HepG2 (cell line): ENCODE results near the gene C11orf16. TPM values are rescaled to one million over a fixed set of nuclear protein-coding genes. Genes with fewer than 3 reads are reported as not detected.

Experiments used
- ATAC-seq: fragments of 200-7000 bp; cut with Tn5 transposase; 3 replicates; pipeline ENCODE4 v1.9.1; 2020; ENCODE audit warnings: mild to moderate bottlenecking, moderate library complexity
- BruUV-seq: library from RNA; stranded (reverse); fragments of 400-500 nt; replicated peaks from 2 replicates; lab custom pipeline; 2021; lab: Mats Ljungman, UMichigan
- CTCF ChIA-PET: fragments of 300-600 bp; formaldehyde crosslinking; extraction: SDS; loops from one replicate; lab custom pipeline; 2021; ENCODE audit warnings: low total read pairs, inconsistent platforms, low intra/inter-chr PET ratio; lab: Yijun Ruan, JAX
- POLR2A ChIA-PET: fragments of 350-600 bp; sonication (Branson Sonifier 250); formaldehyde crosslinking; loops from one replicate; lab custom pipeline; 2020; ENCODE audit warnings: antibody characterized with exemption, inconsistent platforms; lab: Yijun Ruan, JAX
- DNase-seq: peaks from one replicate; pipeline ENCODE4 v3.0.0-alpha.2; 2015; ENCODE audit warnings: low spot score
- FAIRE-seq: peaks from 3 replicates; lab custom pipeline; 2011; peaks lifted over from hg19 to GRCh38; lab: Jason Lieb, UNC
- H2AFZ ChIP-seq: one replicate; pipeline ENCODE4 v1.6.1; 2011; ENCODE audit warnings: low read length, inconsistent platforms
- H3K27ac ChIP-seq: fragments of 300-600 bp; 3 replicates; pipeline ENCODE4 v1.8.0; 2011; ENCODE audit warnings: mixed run types, mild to moderate bottlenecking, mixed read lengths, low read length, inconsistent platforms; ENCODE audit not compliant: insufficient read depth; ENCODE audit errors: extremely low read length
- H3K27me3 ChIP-seq, 2 experiments: fragments of 200-600 bp in 1 of 2; 2 replicates in 1 of 2; 3 replicates in 1 of 2; pipeline versions ENCODE4 v1.6.0 to v1.8.0; 2011; ENCODE audit warnings: low read length in 2 of 2, mild to moderate bottlenecking in 2 of 2, moderate library complexity in 2 of 2, inconsistent platforms in 1 of 2; ENCODE audit not compliant: insufficient read depth in 2 of 2, control insufficient read depth in 1 of 2
- H3K36me3 ChIP-seq, 2 experiments: fragments of 200-600 bp in 1 of 2; replicated peaks in 1 of 2; 2 replicates in 1 of 2; 3 replicates in 1 of 2; pipeline versions ENCODE4 v1.5.1 to v1.8.0; 2011; ENCODE audit warnings: low read length in 2 of 2, inconsistent platforms in 1 of 2; ENCODE audit not compliant: insufficient read depth in 2 of 2, control insufficient read depth in 1 of 2
- H3K4me1 ChIP-seq: 2 replicates; pipeline ENCODE4 v1.5.1; 2012; ENCODE audit warnings: low read length, inconsistent platforms; ENCODE audit not compliant: insufficient read depth
- H3K4me2 ChIP-seq: 2 replicates; pipeline ENCODE4 v1.6.0; 2011; ENCODE audit warnings: low read depth, low read length, inconsistent platforms
- H3K4me3 ChIP-seq, 3 experiments: fragments of 200-600 bp in 1 of 3; sonication (generic), shearing (Covaris generic) in 1 of 3; replicated peaks in 1 of 3; 2 replicates each; pipeline ENCODE4 v1.5.1; 2011 to 2016; ENCODE audit warnings: low read length in 3 of 3, inconsistent platforms in 2 of 3, low read depth in 2 of 3, mild to moderate bottlenecking in 2 of 3, control low read depth in 1 of 3, mixed read lengths in 1 of 3; ENCODE audit not compliant: insufficient read depth in 1 of 3
- H3K79me2 ChIP-seq: one replicate; pipeline ENCODE4 v1.6.1; 2011; ENCODE audit warnings: low read length, inconsistent platforms; ENCODE audit not compliant: insufficient read depth
- H3K9ac ChIP-seq: 2 replicates; pipeline ENCODE4 v1.6.0; 2011; ENCODE audit warnings: mild to moderate bottlenecking, low read depth, low read length, inconsistent platforms; ENCODE audit not compliant: insufficient read depth
- H3K9me3 ChIP-seq: 2 replicates; pipeline ENCODE4 v1.5.1; 2012; ENCODE audit warnings: mild to moderate bottlenecking, low read length
- H4K20me1 ChIP-seq: 2 replicates; pipeline ENCODE4 v1.6.0; 2011; ENCODE audit warnings: inconsistent platforms, mild to moderate bottlenecking, low read length, moderate library complexity; ENCODE audit not compliant: insufficient read depth
- ATF6 ChIP-seq: sonication (generic); formaldehyde crosslinking; conservative IDR thresholded peaks from 2 replicates; pipeline ENCODE4 v1.4.0; 2020; ENCODE audit warnings: missing genetic modification reagents
- CBX5 ChIP-seq: sonication (generic); formaldehyde crosslinking; IDR thresholded peaks from 2 replicates; pipeline ENCODE4 v1.4.0; 2020; ENCODE audit warnings: missing genetic modification reagents, borderline replicate concordance
- CEBPB ChIP-seq: IDR thresholded peaks from 2 replicates; pipeline ENCODE4 v1.6.1; 2011; ENCODE audit warnings: low read depth, low read length, improper control_type of control experiment, borderline replicate concordance
- DDIT3 ChIP-seq: sonication (generic); formaldehyde crosslinking; IDR thresholded peaks from 2 replicates; pipeline ENCODE4 v1.4.0; 2020; ENCODE audit warnings: mild to moderate bottlenecking, missing genetic modification reagents
- EZH2 ChIP-seq: conservative IDR thresholded peaks from 2 replicates; pipeline ENCODE4 v1.6.1; 2012; ENCODE audit warnings: mild to moderate bottlenecking, low read depth, low read length, moderate library complexity
- FOXA1 ChIP-seq, 2 experiments: fragments of 450-650 bp in 1 of 2; sonication (generic) in 1 of 2; formaldehyde crosslinking in 1 of 2; IDR thresholded peaks; 2 replicates each; pipeline versions ENCODE4 v1.4.0 to v1.6.1; 2016 to 2020; ENCODE audit warnings: missing genetic modification reagents in 1 of 2
- FOXA3 ChIP-seq: IDR thresholded peaks from 2 replicates; pipeline ENCODE4 v1.6.1; 2016; ENCODE audit warnings: missing genetic modification reagents, missing compliant biosample characterization
- GLI4 ChIP-seq: sonication (generic); formaldehyde crosslinking; IDR thresholded peaks from 2 replicates; pipeline ENCODE4 v1.5.1; 2020; ENCODE audit warnings: missing genetic modification reagents, mild to moderate bottlenecking, moderate library complexity, borderline replicate concordance
- NCOA2 ChIP-seq: sonication (generic); formaldehyde crosslinking; IDR thresholded peaks from 2 replicates; pipeline ENCODE4 v1.8.0; 2022; ENCODE audit warnings: inconsistent platforms
- NR2C2 ChIP-seq: sonication (generic); formaldehyde crosslinking; IDR thresholded peaks from 2 replicates; pipeline ENCODE4 v1.4.0; 2020; ENCODE audit warnings: missing genetic modification reagents, mild to moderate bottlenecking, moderate library complexity, borderline replicate concordance
- TEAD3 ChIP-seq: optimal IDR thresholded peaks from 2 replicates; pipeline ENCODE3; 2016; ENCODE audit warnings: borderline replicate concordance
- WGBS: methylation state at CpG from one replicate; pipeline ENCODE4 v1.1.6; 2017; ENCODE audit warnings: low lambda C conversion rate; 5-methylcytosine and 5-hydroxymethylcytosine counted together
- in situ Hi-C: cut with HindIII; loops from 2 replicates; pipeline ENCODE4 v1.10.0; 2017; ENCODE audit warnings: low pct_unique_long_range_greater_than_20kb; ENCODE audit not compliant: extremely low pct_ligation_motif_present
- intact Hi-C: fragments of 100-400 bp; cut with micrococcal nuclease; formaldehyde crosslinking; loops from one replicate; pipeline ENCODE4 v1.10.0; 2022; ENCODE audit not compliant: unreplicated experiment
- polyA plus RNA-seq, 8 experiments: library from polyadenylated mRNA; depleted of rRNA in 3 of 8; stranded (reverse) in 7 of 8; unstranded in 1 of 8; fragments of >200 nt; fragmentation: Illumina TruSeq in 4 of 8; extraction: Trizol in 4 of 8; gene quantifications; 2 replicates each; pipeline versions ENCODE4 v1.2.1 to v1.2.3, GENCODE V29; 2011 to 2016; ENCODE audit warnings: low read depth in 4 of 8, missing spikeins in 1 of 8, mixed read lengths in 1 of 8; ENCODE audit not compliant: insufficient read depth in 1 of 8
- total RNA-seq, 5 experiments: library from RNA; depleted of rRNA; stranded (reverse); fragments of >200 nt; fragmentation: Illumina TruSeq; extraction: Trizol; gene quantifications; 2 replicates each; pipeline ENCODE4 v1.2.3, GENCODE V29; 2016; ENCODE audit warnings: low read depth in 1 of 5

The C11orf16 gene
- total and polyA plus RNA-seq, 2 of the 13 experiments (the other 11 are each of a cell fraction or from before 2014, with no cell fraction given) = not detected

GRCh38 chr11:8928981-8929615, 3.6 kb downstream of the C11orf16 start:
- POLR2A ChIA-PET = no interaction called here
- CTCF ChIA-PET = no interaction called here
- no peak overlapping the region for H3K9ac ChIP-seq
- ATAC-seq = peak; percentile 60
- intact Hi-C loops = no loop called here
- H3K27me3 ChIP-seq = no peaks in the 10 kb centered on the region
- no peak overlapping the region for H2AFZ ChIP-seq
- H3K36me3 ChIP-seq = no peaks in the 10 kb centered on the region; a peak in 1 of 5 replicates
- H3K4me2 ChIP-seq = no peak overlapping the region
- no peaks in the 10 kb centered on the region for H3K79me2 ChIP-seq
- no TSS peak for BruUV-seq
- in situ Hi-C loops = no loop called here
- no peak overlapping the region for H3K27ac ChIP-seq
- no peaks in the 10 kb centered on the region for H3K9me3 ChIP-seq
- TF ChIP-seq FOXA3 (CRISPR knock-in tag) (0 out of 2 replicates have a peak, but pooled peaks have one; percentile 37), CEBPB (peak; percentile 26; the same call in 1 of the 2 replicates), TEAD3 (peak; percentile 54), NCOA2 (CRISPR knock-in tag) (0 out of 2 replicates have a peak, but pooled peaks have one; percentile 15), ATF6 (CRISPR knock-in tag) (no peak), EZH2 (no peak), FOXA1 (IDR thresholded peaks at IDR 0.05) (no peak), FOXA1 (CRISPR knock-in tag; IDR thresholded peaks at IDR 0.05) (peak; percentile 43), DDIT3 (CRISPR knock-in tag) (no peak), NR2C2 (CRISPR knock-in tag) (no peak), GLI4 (CRISPR knock-in tag) (no peak), CBX5 (CRISPR knock-in tag) (no peak)
- FAIRE-seq = no peak
- no peak overlapping the region for H3K4me3 ChIP-seq
- DNase-seq = peak; percentile 48
- H3K4me1 ChIP-seq = peaks cover 7% of the 10 kb centered on the region; the same call in 1 of the 2 replicates
- 65% methylated on average over 9 of the region's 9 CpGs for WGBS
- no peaks in the 10 kb centered on the region for H4K20me1 ChIP-seq
